HepG2 (cell line): ENCODE data around the gene THBS1. TPM values are rescaled to one million over a fixed set of nuclear protein-coding genes. Genes with fewer than 3 reads are reported as not detected.

Experiments used
- ATAC-seq: fragments of 200-7000 bp; cut with Tn5 transposase; 3 replicates; pipeline ENCODE4 v1.9.1; 2020; ENCODE audit warnings: mild to moderate bottlenecking, moderate library complexity
- BruUV-seq: library from RNA; stranded (reverse); fragments of 400-500 nt; replicated peaks from 2 replicates; lab custom pipeline; 2021; lab: Mats Ljungman, UMichigan
- CTCF ChIA-PET: fragments of 300-600 bp; formaldehyde crosslinking; extraction: SDS; loops from one replicate; lab custom pipeline; 2021; ENCODE audit warnings: low total read pairs, inconsistent platforms, low intra/inter-chr PET ratio; lab: Yijun Ruan, JAX
- POLR2A ChIA-PET: fragments of 350-600 bp; sonication (Branson Sonifier 250); formaldehyde crosslinking; loops from one replicate; lab custom pipeline; 2020; ENCODE audit warnings: antibody characterized with exemption, inconsistent platforms; lab: Yijun Ruan, JAX
- DNase-seq: peaks from one replicate; pipeline ENCODE4 v3.0.0-alpha.2; 2015; ENCODE audit warnings: low spot score
- FAIRE-seq: peaks from 3 replicates; lab custom pipeline; 2011; peaks lifted over from hg19 to GRCh38; lab: Jason Lieb, UNC
- H2AFZ ChIP-seq: one replicate; pipeline ENCODE4 v1.6.1; 2011; ENCODE audit warnings: low read length, inconsistent platforms
- H3K27ac ChIP-seq: fragments of 300-600 bp; 3 replicates; pipeline ENCODE4 v1.8.0; 2011; ENCODE audit warnings: mixed run types, mild to moderate bottlenecking, mixed read lengths, low read length, inconsistent platforms; ENCODE audit not compliant: insufficient read depth; ENCODE audit errors: extremely low read length
- H3K27me3 ChIP-seq, 2 experiments: fragments of 200-600 bp in 1 of 2; 2 replicates in 1 of 2; 3 replicates in 1 of 2; pipeline versions ENCODE4 v1.6.0 to v1.8.0; 2011; ENCODE audit warnings: low read length in 2 of 2, mild to moderate bottlenecking in 2 of 2, moderate library complexity in 2 of 2, inconsistent platforms in 1 of 2; ENCODE audit not compliant: insufficient read depth in 2 of 2, control insufficient read depth in 1 of 2
- H3K36me3 ChIP-seq, 2 experiments: fragments of 200-600 bp in 1 of 2; replicated peaks in 1 of 2; 2 replicates in 1 of 2; 3 replicates in 1 of 2; pipeline versions ENCODE4 v1.5.1 to v1.8.0; 2011; ENCODE audit warnings: low read length in 2 of 2, inconsistent platforms in 1 of 2; ENCODE audit not compliant: insufficient read depth in 2 of 2, control insufficient read depth in 1 of 2
- H3K4me1 ChIP-seq: 2 replicates; pipeline ENCODE4 v1.5.1; 2012; ENCODE audit warnings: low read length, inconsistent platforms; ENCODE audit not compliant: insufficient read depth
- H3K4me2 ChIP-seq: 2 replicates; pipeline ENCODE4 v1.6.0; 2011; ENCODE audit warnings: low read depth, low read length, inconsistent platforms
- H3K4me3 ChIP-seq, 3 experiments: fragments of 200-600 bp in 1 of 3; sonication (generic), shearing (Covaris generic) in 1 of 3; replicated peaks in 1 of 3; 2 replicates each; pipeline ENCODE4 v1.5.1; 2011 to 2016; ENCODE audit warnings: low read length in 3 of 3, inconsistent platforms in 2 of 3, low read depth in 2 of 3, mild to moderate bottlenecking in 2 of 3, control low read depth in 1 of 3, mixed read lengths in 1 of 3; ENCODE audit not compliant: insufficient read depth in 1 of 3
- H3K79me2 ChIP-seq: one replicate; pipeline ENCODE4 v1.6.1; 2011; ENCODE audit warnings: low read length, inconsistent platforms; ENCODE audit not compliant: insufficient read depth
- H3K9ac ChIP-seq: 2 replicates; pipeline ENCODE4 v1.6.0; 2011; ENCODE audit warnings: mild to moderate bottlenecking, low read depth, low read length, inconsistent platforms; ENCODE audit not compliant: insufficient read depth
- H3K9me3 ChIP-seq: 2 replicates; pipeline ENCODE4 v1.5.1; 2012; ENCODE audit warnings: mild to moderate bottlenecking, low read length
- H4K20me1 ChIP-seq: 2 replicates; pipeline ENCODE4 v1.6.0; 2011; ENCODE audit warnings: inconsistent platforms, mild to moderate bottlenecking, low read length, moderate library complexity; ENCODE audit not compliant: insufficient read depth
- HDAC1 ChIP-seq: sonication (generic); formaldehyde crosslinking; IDR thresholded peaks from 2 replicates; pipeline ENCODE4 v1.5.1; 2020; ENCODE audit warnings: mild to moderate bottlenecking, missing genetic modification reagents
- POLR2A ChIP-seq, 2 experiments: IDR thresholded peaks; 2 replicates each; pipeline ENCODE4 v1.6.1; 2011; ENCODE audit warnings: low read depth in 2 of 2, low read length in 2 of 2, mild to moderate bottlenecking in 1 of 2, moderate library complexity in 1 of 2; ENCODE audit not compliant: insufficient read depth in 1 of 2
- POLR2AphosphoS2 ChIP-seq: IDR thresholded peaks from 2 replicates; pipeline ENCODE4 v1.6.1; 2011; ENCODE audit warnings: low read depth, low read length, improper control_type of control experiment
- POLR2AphosphoS5 ChIP-seq: IDR thresholded peaks from 2 replicates; pipeline ENCODE4 v1.6.1; 2012; ENCODE audit warnings: low read depth, low read length
- POLR2G ChIP-seq: fragments of 200-400 bp; formaldehyde crosslinking; IDR thresholded peaks from 2 replicates; pipeline ENCODE4 v1.6.1; 2018; ENCODE audit warnings: mild to moderate bottlenecking, low read depth, low read length, moderate library complexity
- RBFOX2 ChIP-seq: fragments of 200-400 bp; formaldehyde crosslinking; IDR thresholded peaks from 2 replicates; pipeline ENCODE4 v1.6.1; 2017; ENCODE audit warnings: low read depth, mild to moderate bottlenecking, low read length
- RFXAP ChIP-seq: sonication (generic); formaldehyde crosslinking; IDR thresholded peaks from 2 replicates; pipeline ENCODE4 v1.4.0; 2020; ENCODE audit warnings: missing genetic modification reagents, borderline replicate concordance
- SP4 ChIP-seq: sonication (generic); formaldehyde crosslinking; IDR thresholded peaks from 2 replicates; pipeline ENCODE4 v1.8.1; 2023; ENCODE audit warnings: mild to moderate bottlenecking, missing genetic modification reagents
- TFDP1 ChIP-seq: IDR thresholded peaks from 2 replicates; pipeline ENCODE4 v1.6.1; 2016; ENCODE audit warnings: missing compliant biosample characterization, missing genetic modification reagents, borderline replicate concordance
- ZNF558 ChIP-seq: sonication (generic); formaldehyde crosslinking; IDR thresholded peaks from 2 replicates; pipeline ENCODE4 v1.9.0; 2022; ENCODE audit warnings: mild to moderate bottlenecking, missing genetic modification reagents, borderline replicate concordance
- ZNF816 ChIP-seq: sonication (generic); formaldehyde crosslinking; IDR thresholded peaks from 2 replicates; pipeline ENCODE4 v1.8.0; 2022; ENCODE audit warnings: missing genetic modification reagents, mild to moderate bottlenecking, borderline replicate concordance
- WGBS: methylation state at CpG from one replicate; pipeline ENCODE4 v1.1.6; 2017; ENCODE audit warnings: low lambda C conversion rate; 5-methylcytosine and 5-hydroxymethylcytosine counted together
- in situ Hi-C: cut with HindIII; loops from 2 replicates; pipeline ENCODE4 v1.10.0; 2017; ENCODE audit warnings: low pct_unique_long_range_greater_than_20kb; ENCODE audit not compliant: extremely low pct_ligation_motif_present
- intact Hi-C: fragments of 100-400 bp; cut with micrococcal nuclease; formaldehyde crosslinking; loops from one replicate; pipeline ENCODE4 v1.10.0; 2022; ENCODE audit not compliant: unreplicated experiment
- polyA plus RNA-seq, 8 experiments: library from polyadenylated mRNA; depleted of rRNA in 3 of 8; stranded (reverse) in 7 of 8; unstranded in 1 of 8; fragments of >200 nt; fragmentation: Illumina TruSeq in 4 of 8; extraction: Trizol in 4 of 8; gene quantifications; 2 replicates each; pipeline versions ENCODE4 v1.2.1 to v1.2.3, GENCODE V29; 2011 to 2016; ENCODE audit warnings: low read depth in 4 of 8, missing spikeins in 1 of 8, mixed read lengths in 1 of 8; ENCODE audit not compliant: insufficient read depth in 1 of 8
- total RNA-seq, 5 experiments: library from RNA; depleted of rRNA; stranded (reverse); fragments of >200 nt; fragmentation: Illumina TruSeq; extraction: Trizol; gene quantifications; 2 replicates each; pipeline ENCODE4 v1.2.3, GENCODE V29; 2016; ENCODE audit warnings: low read depth in 1 of 5

Gene THBS1
- total and polyA plus RNA-seq, 2 of the 13 experiments (the other 11 are each of a cell fraction or from before 2014, with no cell fraction given), result 54.7 to 67.1 TPM

GRCh38 chr15:39587096-39587721, 6.3 kb downstream of the THBS1 start:
- Histone ChIP-seq H3K79me2 (peaks cover 11% of the 10 kb centered on the region), H3K4me2 (no peak overlapping the region)
- no peak for TF ChIP-seq SP4 (CRISPR knock-in tag)
- TF ChIP-seq ZNF816, result no peak
- TF ChIP-seq RBFOX2, result peak; percentile 33; the same call in 1 of the 2 replicates
- TF ChIP-seq ZNF558 (CRISPR knock-in tag), result no peak
- TF ChIP-seq POLR2G, result 0 out of 2 replicates have a peak, but pooled peaks have one; percentile 15
- TF ChIP-seq, all 625 proteins: peak for 2
- Histone ChIP-seq H3K27me3 (no peaks in the 10 kb centered on the region), H3K9ac (no peak overlapping the region), H3K36me3 (peaks cover 38 to 91% of the 10 kb centered on the region in 2 experiments), H3K4me1 (peaks cover 49% of the 10 kb centered on the region), H3K27ac (no peak overlapping the region), H3K9me3 (no peaks in the 10 kb centered on the region), H3K4me3 (no peak overlapping the region), H2AFZ (no peak overlapping the region), H4K20me1 (peaks cover 11% of the 10 kb centered on the region; the same call in 1 of the 2 replicates)
- BruUV-seq, result no TSS peak
- intact Hi-C loops (loop anchor here (2.0 kb wide), 1 partner anchor 410 kb away; no protein-coding TSS in a partner anchor), in situ Hi-C loops (loop anchor here (10.0 kb wide), 3 partner anchors 152 to 772 kb away; no protein-coding TSS in a partner anchor)
- POLR2A ChIA-PET, result no interaction called here
- WGBS, result 92% methylated on average over 10 of the region's 17 CpGs
- FAIRE-seq (no peak), DNase-seq (no peak), ATAC-seq (no peak)
- CTCF ChIA-PET, result no interaction called here

GRCh38 chr15:39587731-39588530, 7.1 kb downstream of the THBS1 start:
- peaks cover 3% of the 10 kb centered on the region; the same call in 1 of the 2 replicates for H4K20me1 ChIP-seq
- TF ChIP-seq HDAC1 (no peak), POLR2A (IDR thresholded peaks at IDR 0.05; ENCODE audit: insufficient read depth in 1 of 2, low read depth in 2 of 2, low read length in 2 of 2) (peak; percentile 10 to 22; a peak in 2 of 4 replicates), RFXAP (CRISPR knock-in tag) (no peak), POLR2AphosphoS5 (0 out of 2 replicates have a peak, but pooled peaks have one; percentile 22), TFDP1 (CRISPR knock-in tag) (no peak), POLR2AphosphoS2 (peak; percentile 30; the same call in 1 of the 2 replicates)
- TF ChIP-seq, all 625 proteins: peak for 3
- intact Hi-C loops, result loop anchor here (2.0 kb wide), 1 partner anchor 411 kb away; no protein-coding TSS in a partner anchor

More at GRCh38 chr15:39587731-39588530, 7.1 kb downstream of the THBS1 start:
- no peak overlapping the region for H2AFZ ChIP-seq
- peaks cover 42% of the 10 kb centered on the region for H3K4me1 ChIP-seq
- ATAC-seq (no peak), DNase-seq (no peak), FAIRE-seq (no peak)
- H3K79me2 ChIP-seq, result peaks cover 3% of the 10 kb centered on the region
- no peaks in the 10 kb centered on the region for H3K9me3 ChIP-seq
- peaks cover 42 to 92% of the 10 kb centered on the region in 2 experiments for H3K36me3 ChIP-seq
- BruUV-seq, result no TSS peak
- in situ Hi-C loops, result loop anchor here (10.0 kb wide), 3 partner anchors 153 to 773 kb away; no protein-coding TSS in a partner anchor
- no peak overlapping the region for H3K4me2 ChIP-seq
- 92% methylated on average over 13 of the region's 13 CpGs for WGBS
- H3K27me3 ChIP-seq, result no peaks in the 10 kb centered on the region
- H3K9ac ChIP-seq, result no peak overlapping the region
- H3K4me3 ChIP-seq, result no peak overlapping the region
- ChIA-PET CTCF (no interaction called here), POLR2A (no interaction called here)
- no peak overlapping the region for H3K27ac ChIP-seq
